ENCODE measurements around the gene CCDC178.
"Not testable (repeated sequence)": the region's sequence is repeated elsewhere in the genome, so short reads cannot be mapped to it uniquely, and the experiment has no call there.

The CCDC178 gene

GRCh38 chr18:33201509-33201926 lies 239.0 kb downstream of the CCDC178 start:
- DNase-seq: no peak

GRCh38 chr18:33195795-33196194 lies 244.7 kb downstream of the CCDC178 start:
- no peak for DNase-seq

GRCh38 chr18:33194793-33195192 lies 245.7 kb downstream of the CCDC178 start:
- no peak for DNase-seq

- no peak for DNase-seq
Observed at GRCh38 chr18:33184958-33185357, 255.6 kb downstream of the CCDC178 start.

- no peak for DNase-seq
Observed at GRCh38 chr18:33184175-33184574, 256.3 kb downstream of the CCDC178 start.

GRCh38 chr18:33183136-33183535 lies 257.4 kb downstream of the CCDC178 start:
- DNase-seq: no peak

- no peak for DNase-seq
Observed at GRCh38 chr18:33181016-33181415, 259.5 kb downstream of the CCDC178 start.

GRCh38 chr18:33169218-33169617 lies 271.3 kb downstream of the CCDC178 start:
- DNase-seq: no peak

- not testable (repeated sequence) for DNase-seq
Observed at GRCh38 chr18:33164121-33164520, 276.4 kb downstream of the CCDC178 start.

GRCh38 chr18:33161131-33161530 lies 279.4 kb downstream of the CCDC178 start:
- no peak for DNase-seq

GRCh38 chr18:33159151-33159550 lies 281.4 kb downstream of the CCDC178 start:
- no peak for DNase-seq

GRCh38 chr18:33157893-33158292 lies 282.6 kb downstream of the CCDC178 start:
- DNase-seq: no peak

GRCh38 chr18:33156906-33157470 lies 283.5 kb downstream of the CCDC178 start:
- no peak for DNase-seq

GRCh38 chr18:33154049-33154448 lies 286.5 kb downstream of the CCDC178 start:
- DNase-seq: no peak

- no peak for DNase-seq
Observed at GRCh38 chr18:33152376-33152775, 288.1 kb downstream of the CCDC178 start.

GRCh38 chr18:33147811-33148210 lies 292.7 kb downstream of the CCDC178 start:
- not testable (repeated sequence) for DNase-seq

GRCh38 chr18:33146014-33146413 lies 294.5 kb downstream of the CCDC178 start:
- no peak for DNase-seq

- DNase-seq: no peak
Observed at GRCh38 chr18:33135951-33136660, 304.4 kb downstream of the CCDC178 start.

- DNase-seq: no peak
Observed at GRCh38 chr18:33132657-33133056, 307.9 kb downstream of the CCDC178 start.

GRCh38 chr18:33128581-33128980 lies 311.9 kb downstream of the CCDC178 start:
- DNase-seq: no peak

- no peak for DNase-seq
Observed at GRCh38 chr18:33123862-33124518, 316.5 kb downstream of the CCDC178 start.

GRCh38 chr18:33116376-33116775 lies 324.1 kb downstream of the CCDC178 start:
- DNase-seq: no peak

- DNase-seq: no peak
Observed at GRCh38 chr18:33115917-33116316, 324.6 kb downstream of the CCDC178 start.

GRCh38 chr18:33115476-33115875 lies 325.0 kb downstream of the CCDC178 start:
- no peak for DNase-seq

All from DMS 273 treated with DMSO at 0.1 percent for 48 hours (cell line).